GM19372 (cell line): ENCODE measurements around the gene PRR33.
A peak's percentile ranks its signal among the peaks of the same experiment; 100 is the strongest.
"Not testable (repeated sequence)": the region's sequence is repeated elsewhere in the genome, so short reads cannot be mapped to it uniquely, and the experiment has no call there.

Experiments used
- ATAC-seq: cut with Tn5 transposase; IDR thresholded peaks from one replicate; pipeline ENCODE4 v1.9.1; 2021; ENCODE audit warnings: mild to moderate bottlenecking, low read depth, moderate library complexity; ENCODE audit not compliant: unreplicated experiment

Gene PRR33

DNA sequence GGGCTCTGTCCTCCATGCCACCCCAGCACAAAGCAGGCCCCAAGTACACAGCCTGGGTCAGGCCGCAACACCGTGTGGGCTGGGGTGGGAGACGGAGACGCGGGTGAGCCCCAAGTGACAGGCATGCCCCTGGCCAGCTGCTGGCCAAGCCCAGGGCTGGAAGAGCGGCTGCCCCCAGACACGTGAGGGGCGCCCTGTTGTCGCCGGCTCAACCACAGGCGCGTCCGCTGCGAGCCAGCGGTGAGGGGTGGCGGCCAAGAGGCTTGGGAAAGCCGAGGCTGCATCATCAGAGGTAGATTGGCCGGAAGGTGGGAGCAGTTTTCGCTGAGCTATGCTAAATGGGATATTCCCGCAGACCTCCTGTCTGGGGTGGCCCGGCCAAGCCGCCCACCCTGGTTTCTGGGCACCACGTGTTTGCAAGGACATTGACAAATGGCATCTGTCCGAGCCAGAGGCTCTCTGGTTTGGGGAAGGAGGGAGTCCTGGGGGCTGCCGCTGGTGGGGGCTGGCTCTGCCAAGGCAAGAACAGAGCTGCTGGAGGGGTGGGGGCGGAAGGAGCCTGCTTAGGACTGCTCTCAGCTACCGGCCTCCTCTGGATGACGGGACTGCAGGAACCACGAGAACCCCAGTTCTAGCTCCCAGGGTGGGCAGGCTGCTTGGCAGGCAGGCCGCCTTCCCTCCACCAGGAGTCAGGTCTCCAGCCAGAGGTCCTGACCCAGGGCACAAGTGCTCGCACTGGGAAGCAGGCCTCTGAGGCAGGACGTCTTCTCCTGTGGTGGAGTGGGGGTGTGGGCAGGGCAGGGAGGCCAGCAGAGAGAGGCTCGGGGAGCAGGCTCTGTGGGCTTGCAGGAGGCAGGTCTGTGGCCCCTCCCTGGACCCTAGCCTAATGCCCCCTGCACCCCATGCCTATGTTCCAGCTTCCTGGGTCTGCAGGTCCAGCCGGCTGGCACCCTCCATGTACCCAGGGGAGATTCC lies 552 bp downstream of the PRR33 start:
- no peak for ATAC-seq

DNA sequence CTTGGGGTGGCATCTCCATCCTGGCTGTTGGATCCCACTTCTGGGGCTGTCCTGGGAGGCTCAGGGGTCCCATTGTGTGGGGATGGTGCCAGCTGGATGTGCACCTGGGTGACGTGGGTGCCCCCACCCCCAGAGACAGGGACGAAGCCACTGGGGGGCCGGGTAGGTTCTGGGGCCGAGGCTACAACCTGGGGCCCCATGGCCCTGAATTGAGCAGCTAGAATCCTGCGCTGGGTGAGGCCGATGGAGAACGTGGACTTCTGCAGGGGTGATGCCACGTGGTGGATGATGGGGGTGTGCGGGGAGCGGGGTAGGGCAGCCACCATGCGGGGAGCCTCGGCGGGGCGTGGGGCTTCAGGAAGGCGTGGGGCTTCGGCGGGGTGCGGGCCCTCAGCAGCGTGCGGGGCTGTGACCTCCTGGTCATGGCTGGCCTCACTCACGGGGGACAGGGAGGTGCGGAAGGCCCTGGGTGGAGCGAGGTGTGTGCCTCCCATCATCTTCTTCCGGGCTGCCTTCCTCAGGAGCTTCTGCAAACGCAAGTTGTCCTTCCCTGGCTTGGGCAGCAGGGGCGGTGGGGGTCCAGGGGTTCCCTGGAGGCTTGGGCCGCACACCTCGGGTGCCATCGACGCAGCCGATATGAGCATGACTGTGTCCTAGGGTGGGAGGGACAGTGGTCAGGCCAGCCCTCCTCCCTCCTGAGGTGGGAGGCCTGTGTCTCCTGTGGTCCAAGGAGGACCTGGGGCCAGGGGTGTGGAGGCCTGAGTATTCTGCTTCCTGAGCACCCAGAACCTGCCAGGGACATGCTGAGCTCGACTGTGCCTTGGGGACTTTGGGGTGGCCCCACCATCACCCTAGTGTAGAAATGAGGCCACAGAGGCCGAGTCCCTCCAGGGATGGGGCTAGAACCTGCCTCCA lies 1.5 kb downstream of the PRR33 start:
- ATAC-seq: no peak

DNA sequence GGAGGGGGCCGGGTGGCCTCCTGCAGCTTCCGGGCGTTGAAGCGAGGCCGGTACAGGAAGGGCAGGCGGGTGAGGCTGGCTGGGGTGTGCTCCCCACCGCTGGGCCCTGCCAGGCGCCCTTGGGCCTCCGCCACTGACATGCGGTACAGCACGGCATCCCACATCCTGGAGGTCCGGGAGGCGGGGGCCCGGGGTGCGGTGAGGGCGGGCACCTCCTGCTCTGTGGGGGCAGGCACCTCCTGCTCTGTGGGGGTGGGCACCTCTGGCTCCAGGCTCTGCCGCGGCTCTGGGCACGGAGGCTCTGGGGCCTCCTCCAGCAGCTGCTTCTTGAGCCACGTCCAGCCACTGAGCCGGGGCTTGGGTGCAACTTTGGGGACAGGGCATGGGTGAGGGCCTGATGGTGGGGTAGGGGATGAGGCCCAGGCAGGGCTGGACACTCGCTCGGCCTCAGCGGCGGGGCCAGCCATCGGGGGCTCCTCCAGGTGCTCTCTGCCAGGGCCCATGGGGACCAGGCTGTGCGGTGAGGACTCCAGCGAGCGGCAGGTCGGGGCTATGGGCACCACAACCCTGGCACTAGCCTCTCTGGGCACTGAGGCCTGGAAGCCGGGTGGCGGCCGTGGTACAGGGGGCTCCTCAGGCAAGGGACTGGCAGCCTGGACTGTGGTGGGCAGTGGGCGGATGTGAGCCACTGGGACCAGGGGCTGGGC lies 2.3 kb downstream of the PRR33 start:
- ATAC-seq: no peak

DNA sequence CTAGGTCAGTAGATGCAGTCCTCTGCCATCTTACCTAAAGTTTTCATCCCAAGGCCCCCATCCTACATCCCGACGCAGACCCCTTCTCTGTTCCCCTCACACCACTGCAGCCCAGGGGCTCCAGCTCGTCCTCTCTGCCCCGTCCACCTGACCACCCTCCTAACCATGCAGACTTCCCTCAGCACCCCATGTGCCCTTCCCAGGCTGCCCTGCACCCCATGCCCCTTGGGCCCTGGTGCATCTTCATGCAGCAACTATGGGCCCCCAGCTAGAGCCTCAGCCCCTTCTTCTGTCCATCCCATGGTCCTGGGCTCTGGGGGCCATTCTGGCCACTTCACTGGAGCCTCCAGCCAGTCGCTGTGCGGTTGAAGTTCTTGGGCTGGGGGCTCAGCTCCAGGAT lies 2.9 kb downstream of the PRR33 start:
- ATAC-seq: no peak

DNA sequence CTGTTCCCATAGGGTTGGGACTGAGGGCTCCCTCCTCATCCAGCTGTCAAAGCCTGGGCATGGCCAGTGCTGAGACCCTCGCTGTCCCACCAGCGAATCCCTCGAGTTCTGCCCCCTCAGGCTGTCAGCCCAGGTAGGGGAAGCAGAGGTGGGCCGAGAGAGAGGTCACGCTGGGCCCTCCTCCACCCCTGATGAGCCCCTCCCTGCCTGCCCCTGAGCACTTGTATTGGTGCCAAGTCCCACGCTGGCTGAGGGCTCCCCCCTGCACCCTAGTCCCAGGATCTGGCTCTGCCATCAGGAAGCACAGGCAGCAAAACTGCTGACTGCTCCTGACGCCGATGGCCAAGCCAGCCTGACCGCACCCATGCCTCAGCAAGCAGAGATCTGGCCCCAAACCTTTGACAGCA lies 3.3 kb downstream of the PRR33 start:
- ATAC-seq: no peak

DNA sequence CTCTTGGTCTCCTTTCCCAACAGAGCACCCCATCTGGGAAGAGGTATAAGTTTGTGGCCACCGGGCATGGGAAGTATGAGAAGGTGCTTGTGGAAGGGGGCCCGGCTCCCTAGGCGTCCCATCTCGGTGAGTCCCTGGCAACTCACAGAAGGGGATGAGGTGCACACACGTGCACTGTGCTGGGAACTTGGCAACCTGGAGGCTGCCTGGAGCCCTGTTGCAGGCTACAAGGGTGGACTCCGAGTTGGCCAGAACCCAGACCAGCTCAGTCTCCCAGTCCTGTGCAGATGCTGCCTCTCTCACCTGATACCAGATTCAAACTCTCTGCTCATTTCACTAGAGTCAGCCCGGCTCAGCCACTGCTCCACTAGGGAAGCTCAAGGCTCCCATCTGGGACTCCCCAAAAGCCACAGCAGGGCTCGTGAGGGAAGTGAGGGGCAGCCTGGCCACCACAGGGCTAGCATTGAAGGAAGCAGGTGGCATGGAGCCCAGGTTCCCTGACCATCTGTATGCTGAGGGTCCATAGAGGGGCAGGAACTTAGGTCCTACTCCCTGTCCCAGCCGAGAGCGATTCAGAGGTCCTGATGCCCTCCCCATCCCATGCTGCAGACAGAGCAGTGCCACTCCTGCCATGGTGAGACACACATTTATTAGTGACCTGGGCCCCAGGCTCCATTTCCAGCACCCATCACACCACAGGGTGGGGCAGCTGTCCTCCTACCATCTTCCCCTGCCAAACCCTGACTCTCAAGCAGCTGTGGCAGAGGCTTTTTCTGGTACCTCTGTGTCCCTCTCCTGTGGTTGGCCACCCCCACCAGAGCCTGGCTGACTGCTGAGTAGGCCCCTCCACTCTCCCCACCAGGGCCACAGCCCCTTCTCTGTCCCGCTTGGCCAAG lies 4.0 kb downstream of the PRR33 start:
- no peak for ATAC-seq

DNA sequence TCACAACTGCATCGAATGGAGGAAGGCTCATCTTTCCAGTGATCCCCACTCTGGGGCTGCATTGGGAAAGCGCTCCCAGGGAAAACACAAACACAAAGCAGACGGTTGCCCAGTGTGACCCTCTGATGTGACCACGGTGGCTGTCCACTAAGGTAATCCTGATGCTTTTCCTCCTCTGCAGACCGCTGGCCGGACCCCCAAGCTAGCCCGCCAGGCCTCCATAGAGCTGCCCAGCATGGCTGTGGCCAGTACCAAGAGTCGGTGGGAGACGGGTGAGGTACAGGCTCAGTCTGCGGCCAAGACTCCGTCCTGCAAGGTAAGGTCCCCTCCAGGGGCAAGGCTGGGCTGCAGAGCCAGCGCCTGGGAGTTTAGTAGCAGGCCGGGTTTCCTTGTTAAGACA lies 5.1 kb downstream of the PRR33 start:
- not testable (repeated sequence) for ATAC-seq

DNA sequence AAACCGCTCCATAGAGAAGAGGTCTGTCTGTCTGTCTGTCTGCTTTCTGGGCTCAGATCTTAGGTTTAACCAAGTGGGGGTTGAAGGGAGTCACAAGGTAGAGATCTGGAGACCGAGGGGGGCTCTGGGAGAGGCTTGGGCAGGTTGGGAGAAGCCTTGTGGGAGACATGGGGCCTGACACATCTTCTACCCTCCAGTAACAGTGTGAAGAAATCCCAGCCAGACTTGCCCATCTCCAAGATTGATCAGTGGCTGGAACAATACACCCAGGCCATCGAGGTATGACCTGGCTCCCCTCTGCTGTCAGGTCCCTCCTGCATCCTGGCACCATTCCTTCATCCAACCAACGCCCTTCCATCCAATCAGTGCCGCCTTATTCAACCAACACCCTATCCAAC lies 7.4 kb downstream of the PRR33 start:
- ATAC-seq: no peak

DNA sequence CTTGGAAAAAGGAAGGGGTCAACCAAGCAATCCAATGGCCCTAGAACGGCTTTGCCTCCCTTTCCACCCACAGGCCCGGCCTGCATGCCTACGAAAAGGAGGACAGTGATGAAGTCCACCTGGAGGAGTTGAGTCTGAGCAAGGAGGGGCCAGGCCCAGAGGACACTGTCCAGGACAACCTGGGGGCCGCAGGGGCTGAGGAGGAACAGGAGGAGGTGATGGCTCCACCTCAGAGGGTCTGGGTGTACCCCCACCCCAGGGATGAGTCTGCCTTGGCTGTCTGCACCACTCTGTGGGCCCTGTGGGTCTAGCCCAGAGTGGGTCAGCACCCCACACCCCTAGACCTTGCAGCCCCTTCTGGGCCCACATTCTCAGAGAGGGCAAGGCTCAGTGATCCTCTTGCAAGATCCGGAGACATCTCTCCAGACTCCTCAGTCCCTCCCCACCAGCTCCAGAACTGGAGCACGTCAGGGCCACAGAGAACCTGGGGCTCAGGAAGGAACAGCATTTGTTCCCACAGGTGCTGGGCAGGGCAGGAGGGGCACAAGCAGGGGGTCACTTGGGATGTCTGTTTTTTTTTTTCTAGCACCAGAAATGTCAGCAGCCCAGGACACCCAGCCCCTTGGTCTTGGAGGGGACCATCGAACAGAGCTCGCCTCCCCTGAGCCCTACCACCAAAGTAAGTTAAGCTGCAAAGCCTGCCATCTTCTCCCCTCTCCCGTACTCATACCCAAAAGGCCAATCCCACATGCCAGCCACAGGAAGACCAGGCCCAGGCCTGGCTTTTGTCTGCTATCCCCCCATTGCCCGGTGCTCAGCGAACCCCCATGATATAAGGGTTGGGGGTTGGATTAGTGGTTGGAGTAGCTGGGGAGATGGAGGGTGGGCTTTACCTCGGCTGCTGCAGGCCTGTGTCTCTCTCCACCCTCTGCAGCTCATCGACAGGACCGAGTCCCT lies 8.1 kb downstream of the PRR33 start:
- ATAC-seq: no peak

DNA sequence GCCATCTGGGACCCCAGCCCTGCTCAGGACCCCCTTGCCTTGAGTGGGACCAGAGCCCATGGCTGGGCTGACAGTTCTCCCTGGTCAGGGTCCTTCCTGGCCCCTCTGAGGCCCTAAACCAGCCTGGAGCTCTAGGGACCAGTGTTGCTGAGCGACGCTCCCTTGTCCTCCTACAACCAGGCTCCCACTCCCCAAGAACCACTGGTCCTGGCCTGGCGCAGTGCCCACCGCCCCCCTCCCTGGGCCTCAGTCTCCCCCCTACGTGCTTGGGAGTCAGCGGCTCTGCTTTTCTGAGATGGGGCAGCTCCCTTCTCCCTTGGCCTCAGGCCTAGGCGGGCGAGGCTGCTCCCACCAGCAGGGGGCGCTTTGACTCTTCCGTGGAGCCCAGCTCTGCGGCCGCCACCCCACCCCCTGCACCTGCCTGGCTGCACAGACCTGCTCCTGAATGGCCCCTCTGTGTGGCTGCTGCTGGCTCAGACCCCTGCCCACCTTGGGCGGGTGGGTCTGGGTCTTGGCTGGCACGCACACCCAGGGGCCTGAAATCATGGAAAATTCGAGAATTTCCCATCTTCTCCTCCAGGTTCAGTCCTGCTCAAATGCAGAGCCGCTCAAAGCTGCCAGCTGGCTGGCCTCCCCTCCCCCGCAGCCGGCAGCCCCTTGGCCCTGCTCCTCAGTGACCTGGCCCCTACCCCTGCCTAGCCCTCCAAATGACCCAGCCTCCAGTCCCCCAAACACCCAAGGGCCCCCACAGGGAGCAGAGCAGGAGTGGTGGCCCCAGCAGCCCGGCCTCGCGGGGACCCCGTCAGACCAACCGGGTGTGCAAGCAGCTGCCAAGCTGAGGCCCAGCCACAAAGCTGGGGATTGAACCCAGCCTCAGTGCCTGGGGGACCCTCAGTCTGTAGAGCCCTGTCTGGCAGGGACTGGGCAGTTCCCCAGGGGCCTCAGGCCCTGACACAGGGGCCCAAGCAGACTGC lies 9.1 kb downstream of the PRR33 start:
- ATAC-seq: peak; percentile 51

DNA sequence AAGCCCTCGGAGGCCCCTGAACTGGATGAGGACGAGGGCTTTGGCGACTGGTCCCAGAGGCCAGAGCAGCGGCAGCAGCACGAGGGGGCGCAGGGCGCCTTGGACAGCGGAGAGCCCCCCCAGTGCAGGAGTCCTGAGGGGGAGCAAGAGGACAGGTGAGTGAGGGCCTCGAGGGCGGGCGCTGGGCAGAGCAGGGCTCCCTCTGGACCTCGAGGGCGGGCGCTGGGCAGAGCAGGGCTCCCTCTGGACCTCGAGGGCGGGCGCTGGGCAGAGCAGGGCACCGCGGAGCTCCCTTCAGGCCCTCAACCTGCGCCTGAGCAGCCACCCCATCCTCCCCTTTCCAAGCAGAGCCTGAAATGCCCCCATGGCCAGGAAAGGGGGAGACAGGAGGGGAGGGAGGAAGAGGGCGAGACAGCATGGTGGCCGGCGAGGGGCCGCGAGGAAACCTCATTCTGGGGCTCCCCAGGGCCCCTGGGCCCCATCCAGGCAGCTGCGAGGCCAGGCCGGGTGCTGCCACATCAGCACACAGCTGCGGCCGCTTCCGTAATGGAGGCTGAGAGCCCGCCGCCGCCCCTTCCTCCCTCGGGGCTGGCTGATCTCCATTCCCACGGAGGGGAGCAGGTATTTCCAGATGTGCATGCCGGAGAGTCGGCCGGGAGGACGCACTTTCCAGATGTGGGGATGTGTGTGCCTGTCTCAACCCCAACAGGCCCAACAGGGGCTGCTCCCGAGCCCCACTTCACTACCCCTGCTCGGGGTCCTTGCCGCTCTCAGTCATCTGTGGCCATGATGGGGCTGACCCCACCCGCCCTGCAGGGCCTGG lies 10.0 kb downstream of the PRR33 start:
- ATAC-seq: no peak

DNA sequence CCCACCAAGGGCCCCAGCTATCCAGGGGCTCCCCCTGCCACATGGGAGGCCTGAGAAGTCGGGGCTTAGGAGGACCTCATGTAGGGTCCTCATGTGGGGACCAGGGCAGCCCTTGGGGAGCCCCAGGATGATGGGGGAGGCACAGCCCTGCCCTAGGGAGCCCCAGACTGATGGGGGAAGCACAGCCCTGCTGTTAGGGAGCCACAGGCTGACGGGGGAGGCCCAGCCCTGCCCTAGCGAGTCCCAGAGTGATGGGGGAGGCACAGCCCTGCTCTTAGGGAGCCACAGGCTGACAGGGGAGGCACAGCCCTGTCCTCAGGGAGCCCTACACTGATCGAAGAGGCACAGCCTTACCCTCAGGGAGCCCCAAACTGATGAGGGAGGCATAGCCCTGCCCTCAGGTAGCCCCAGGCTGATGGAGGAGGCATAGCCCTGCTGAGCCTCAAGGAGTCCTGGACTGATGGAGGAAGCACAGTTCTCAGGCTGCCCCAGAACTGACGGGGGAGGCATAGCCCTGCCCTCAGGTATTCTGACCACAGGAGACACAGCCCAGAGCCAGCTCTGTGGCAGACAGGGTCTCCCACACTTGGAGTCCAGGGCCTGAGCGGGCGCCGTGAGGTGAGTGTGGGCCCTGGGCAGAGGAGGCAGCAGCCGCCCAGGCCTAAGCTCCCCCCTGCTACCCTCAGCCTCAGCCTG lies 10.8 kb downstream of the PRR33 start:
- ATAC-seq: no peak

DNA sequence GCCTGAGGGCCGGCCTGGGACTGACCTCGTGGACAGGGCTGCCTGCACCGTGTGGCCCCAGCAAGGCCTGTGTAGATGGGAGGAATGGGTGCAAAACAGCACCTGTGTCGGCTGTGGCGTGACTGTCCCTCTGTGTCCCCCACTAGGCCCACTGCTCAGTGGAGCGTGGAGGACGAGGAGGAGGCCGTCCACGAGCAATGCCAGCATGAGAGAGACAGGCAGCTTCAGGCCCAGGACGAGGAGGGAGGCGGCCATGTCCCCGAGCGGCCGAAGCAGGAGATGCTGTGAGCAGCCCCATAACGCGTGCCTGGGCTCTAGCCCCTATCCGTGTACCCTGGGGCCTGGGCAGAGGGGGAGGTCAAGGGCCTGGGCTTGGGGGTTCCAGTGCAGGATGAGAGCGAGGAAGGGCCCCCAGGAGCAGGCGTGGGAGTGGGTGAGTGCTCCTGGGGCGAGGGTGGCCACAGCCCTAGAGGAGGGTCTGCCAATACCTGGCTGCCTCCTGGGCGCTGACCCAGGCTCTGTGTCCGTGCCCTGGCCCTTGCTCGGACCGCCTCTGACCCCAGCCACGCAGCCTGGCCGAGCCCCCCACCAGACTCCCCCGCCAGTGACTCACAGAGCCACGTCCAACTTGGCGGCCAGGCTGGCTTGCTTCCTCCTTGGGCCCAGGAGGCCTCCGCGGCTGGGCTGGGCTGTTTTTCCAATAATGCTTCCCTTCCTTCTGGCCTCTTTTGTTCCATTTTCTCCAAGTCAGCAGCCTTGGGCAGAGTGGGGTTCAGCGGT lies 11.6 kb downstream of the PRR33 start:
- ATAC-seq: no peak

DNA sequence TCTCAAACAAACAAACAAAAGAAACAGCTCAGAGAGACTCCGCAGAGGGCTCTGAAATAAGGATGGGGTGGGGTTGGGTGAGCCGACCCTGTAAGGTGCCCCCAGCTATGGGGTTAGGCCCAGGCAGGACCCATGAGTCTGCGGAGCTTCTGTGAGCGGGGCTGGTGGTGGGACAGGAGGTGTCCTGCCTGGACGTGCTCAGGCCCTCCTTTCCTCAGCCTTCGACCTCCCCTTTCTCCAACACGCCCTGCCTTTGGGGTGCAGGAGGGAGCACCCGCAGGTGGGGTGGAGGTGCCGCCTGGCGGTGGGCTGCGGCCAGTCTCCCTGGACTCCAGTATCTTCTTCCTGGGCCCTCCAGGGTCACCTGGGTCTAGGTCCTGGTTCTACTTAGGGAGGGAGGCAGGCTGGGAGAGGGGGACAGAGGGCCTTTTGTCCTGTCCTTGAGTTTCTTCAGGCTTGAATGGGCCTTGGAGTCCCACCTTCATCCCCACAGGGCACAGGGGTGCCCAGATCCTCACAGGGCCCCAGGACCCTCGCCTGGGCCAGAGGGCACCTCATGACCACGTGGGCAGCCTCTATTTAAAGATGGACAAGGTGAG lies 12.3 kb downstream of the PRR33 start:
- no peak for ATAC-seq
